Keratinocyte (primary cell): ENCODE results near the gene CCDC116.

Experiments
- CTCF ChIP-seq, 3 experiments: IDR thresholded peaks in 1 of 3; conservative IDR thresholded peaks in 1 of 3; optimal IDR thresholded peaks in 1 of 3; 2 replicates in 2 of 3; 3 replicates in 1 of 3; pipeline versions ENCODE3 to v1.5.1; 2011; ENCODE audit warnings: low read length in 3 of 3, mild to moderate bottlenecking in 3 of 3, moderate library complexity in 2 of 3, control low read depth in 1 of 3, inconsistent platforms in 1 of 3; ENCODE audit not compliant: insufficient read depth in 2 of 3; ENCODE audit errors: extremely low read depth in 1 of 3
- EZH2 ChIP-seq: IDR thresholded peaks from one replicate; pipeline ENCODE4 v1.6.1; 2012; ENCODE audit warnings: inconsistent platforms, mild to moderate bottlenecking, low read length, moderate library complexity

GRCh38 chr22:21623648-21623970, 9.0 kb upstream of the CCDC116 start:
- TF ChIP-seq CTCF (optimal IDR thresholded peaks at IDR 0.05 in 1 of 3, IDR thresholded peaks at IDR 0.05 in 1 of 3, conservative IDR thresholded peaks at IDR 0.05 in 1 of 3; ENCODE audit: extremely low read depth in 1 of 3, insufficient read depth in 2 of 3, low read length in 3 of 3) (no peak), EZH2 (no peak)
